Activated T-cell treated with anti-CD3 and anti-CD28 coated beads for 48 hours (primary cell): ENCODE results near the gene LRRC75A.

ENCODE experiments used
- DNase-seq: peaks from one replicate; pipeline ENCODE4 v3.0.0-alpha.2; 2020; ENCODE audit warnings: low read depth

LRRC75A gene

GRCh38 chr17:16493531-16494046 is 1.6 kb upstream of the LRRC75A start:
- no peak for DNase-seq

DNA sequence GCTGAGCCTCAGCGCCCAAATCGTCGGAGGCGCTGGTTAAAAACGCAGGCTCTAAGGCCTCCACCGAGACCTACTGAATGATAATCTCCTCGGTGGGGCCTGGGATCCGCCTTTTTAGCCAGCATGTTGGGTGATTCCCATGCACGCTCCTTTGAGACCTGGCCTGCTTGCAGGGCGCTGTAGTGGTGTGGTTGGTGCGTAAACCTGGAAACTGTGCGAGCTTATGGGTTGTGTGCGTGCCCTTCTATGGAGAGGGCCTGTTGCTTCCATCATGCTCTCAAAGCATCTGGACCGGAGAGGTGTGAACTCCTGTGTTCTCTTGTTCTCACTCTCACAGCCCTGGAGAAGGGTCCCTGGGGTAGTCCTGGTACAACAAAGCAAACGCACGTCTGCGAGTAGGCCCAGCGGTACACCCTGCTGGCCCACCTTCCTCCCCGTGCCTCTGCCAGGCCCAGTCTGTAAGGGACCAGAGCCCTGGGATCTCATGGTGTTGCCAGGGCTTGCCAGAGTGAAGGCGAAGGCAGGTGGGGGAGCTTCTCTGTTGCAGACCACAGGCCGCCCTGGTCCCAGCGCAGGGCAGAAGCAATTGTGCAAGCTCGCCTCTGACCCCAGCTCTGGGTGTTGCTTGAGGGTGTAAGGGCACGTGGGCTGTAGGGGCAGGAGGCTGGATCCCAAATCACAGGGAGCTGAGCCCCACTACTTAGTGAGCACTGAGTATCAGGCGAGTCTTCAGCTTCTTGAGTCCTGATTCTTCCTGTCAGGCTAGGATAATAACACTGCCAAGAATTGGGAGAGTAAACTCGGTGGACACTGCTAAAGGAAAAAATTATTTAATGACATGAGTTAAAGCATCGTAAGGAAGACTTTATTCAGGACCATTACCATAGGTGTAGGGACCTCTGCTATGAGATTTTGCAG is 879 bp upstream of the LRRC75A start:
- no peak for DNase-seq

DNA sequence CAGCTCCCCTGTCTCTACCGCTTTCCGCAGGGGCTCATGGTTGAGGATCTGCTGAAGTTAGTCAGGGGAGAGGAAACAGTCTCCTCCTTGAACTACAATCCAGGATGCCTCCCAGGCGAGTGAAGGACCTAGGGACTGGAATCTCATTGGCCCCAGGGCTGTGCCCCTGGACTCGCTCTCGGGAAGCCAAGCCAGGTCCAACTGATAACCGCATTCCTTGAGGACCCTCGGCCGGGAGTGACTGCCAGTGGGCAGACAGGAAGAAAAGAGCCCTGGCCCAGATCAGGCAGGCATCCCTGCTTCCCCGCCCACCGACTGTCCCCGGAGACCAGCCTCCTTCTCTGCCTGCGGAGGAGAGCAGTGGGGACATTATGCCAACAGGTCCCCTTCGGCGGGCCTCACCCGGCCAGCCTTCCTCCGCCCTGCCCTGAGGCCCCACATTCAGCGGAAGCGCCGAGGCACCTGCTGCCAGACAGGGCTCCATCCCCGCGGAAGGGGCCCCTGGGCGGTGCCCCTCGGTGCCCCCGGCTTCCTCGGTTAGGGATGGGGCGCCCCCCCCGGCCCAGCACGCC is 776 bp downstream of the LRRC75A start:
- peak; percentile 8 for DNase-seq

DNA sequence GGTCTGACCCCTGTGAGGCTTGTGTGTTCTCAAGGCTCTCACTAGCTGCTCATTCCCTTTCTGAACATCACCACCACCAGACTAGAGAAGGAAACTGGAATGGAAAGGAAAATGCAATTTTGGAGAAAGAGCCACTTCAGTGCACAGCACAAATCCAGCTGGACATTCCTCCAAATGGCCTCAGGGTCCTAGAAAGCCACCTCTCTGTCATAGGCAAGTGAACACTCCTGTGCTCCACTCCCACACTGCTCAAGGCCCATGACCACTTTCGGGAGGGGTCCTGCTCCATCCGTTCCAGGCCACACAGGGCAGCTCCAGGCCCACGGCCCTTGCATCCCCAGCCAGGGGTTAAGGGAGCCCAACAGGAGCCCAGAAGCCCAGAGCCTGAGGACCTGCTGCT is 2.6 kb downstream of the LRRC75A start:
- DNase-seq: no peak

DNA sequence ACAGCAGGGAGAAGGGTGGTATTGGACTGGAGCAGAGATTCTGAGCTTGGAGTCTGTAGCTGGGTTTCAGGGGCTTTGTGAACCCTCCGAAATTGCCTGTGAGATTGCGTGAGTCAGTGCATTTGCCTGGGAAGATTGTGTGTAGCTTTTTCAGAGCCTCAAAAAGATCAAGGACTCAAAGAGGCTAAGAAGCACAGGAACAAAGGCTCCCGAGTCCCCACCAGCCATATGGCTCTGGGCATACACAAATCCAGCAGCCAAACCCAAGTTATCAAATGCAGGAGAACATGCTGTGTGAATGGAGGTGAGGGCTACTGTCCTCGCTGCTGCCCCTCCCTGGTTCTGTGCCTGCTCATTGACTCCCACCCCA is 3.0 kb downstream of the LRRC75A start:
- DNase-seq: no peak

DNA sequence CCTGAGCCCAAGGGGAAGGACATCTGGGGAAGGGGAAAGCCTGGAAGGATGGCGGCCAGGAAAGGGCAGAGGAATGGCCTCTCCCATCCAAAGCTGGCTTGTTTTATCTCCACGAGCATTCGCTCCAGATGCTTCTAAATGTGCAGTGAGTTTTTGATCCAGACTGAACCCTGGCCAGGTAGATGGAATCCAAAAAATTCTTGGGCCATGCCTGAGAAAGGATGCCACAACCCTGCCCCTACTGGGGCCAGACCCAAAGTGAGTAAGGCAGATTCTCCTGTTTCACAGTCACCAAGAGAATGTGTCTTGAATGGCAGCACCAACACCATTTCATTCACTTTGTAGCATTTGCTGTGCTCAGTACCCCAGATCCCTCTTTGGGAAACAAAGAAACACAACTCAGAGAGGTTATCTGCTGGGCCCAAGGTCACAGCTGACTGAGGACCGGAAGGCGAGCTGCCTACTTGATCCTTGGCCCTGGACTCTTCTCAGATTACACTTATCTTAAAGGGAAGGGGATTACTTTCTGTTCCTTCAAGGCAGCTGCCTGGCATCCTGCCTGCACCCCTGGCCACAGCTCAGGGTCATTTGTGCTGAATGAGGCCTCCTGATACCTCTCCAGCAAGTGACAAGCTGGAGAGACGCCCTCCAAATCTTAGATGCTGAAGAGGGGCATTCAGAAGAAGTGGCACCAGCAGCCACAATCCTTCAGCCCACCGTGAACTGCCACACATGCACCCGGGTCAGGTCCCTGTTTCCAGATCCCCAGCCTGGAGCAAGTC is 3.6 kb downstream of the LRRC75A start:
- no peak for DNase-seq

- no peak for DNase-seq
Measured at GRCh38 chr17:16486373-16487250, 5.4 kb downstream of the LRRC75A start.

DNA sequence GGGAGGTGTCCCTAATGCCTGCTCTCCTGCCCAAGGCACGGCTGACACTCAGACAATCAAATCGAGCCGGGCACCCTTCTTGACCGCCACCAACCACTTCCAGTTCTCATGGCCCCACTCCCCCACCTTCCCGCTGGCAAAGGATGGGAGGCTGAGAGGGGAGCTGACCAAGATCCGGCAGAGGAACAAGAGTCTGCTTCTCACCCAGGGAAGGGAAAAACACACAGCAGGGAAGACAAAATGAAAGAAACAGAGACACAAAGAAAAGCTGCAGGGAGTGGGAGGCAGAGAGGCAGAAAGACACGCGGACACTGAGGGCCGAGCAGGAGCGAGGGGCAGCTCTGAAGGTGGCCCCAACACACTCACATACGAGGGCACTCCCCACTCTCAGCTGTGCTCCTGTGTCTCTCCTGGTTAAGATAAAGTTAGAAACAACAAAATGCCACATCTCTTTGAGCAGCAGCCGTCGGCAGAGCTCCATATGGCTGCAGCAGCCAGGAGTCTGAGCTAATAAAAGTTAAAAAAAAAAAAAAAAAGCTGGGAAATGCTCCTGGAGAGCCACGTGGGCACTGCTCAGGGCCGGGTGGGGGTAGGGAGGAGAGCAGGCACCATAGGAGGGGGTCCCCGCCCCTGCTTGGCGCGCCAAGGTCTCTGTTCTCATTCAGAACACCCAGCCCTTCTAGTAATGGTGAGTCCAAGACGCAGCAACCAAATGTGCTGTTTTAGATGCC is 7.4 kb downstream of the LRRC75A start:
- no peak for DNase-seq

DNA sequence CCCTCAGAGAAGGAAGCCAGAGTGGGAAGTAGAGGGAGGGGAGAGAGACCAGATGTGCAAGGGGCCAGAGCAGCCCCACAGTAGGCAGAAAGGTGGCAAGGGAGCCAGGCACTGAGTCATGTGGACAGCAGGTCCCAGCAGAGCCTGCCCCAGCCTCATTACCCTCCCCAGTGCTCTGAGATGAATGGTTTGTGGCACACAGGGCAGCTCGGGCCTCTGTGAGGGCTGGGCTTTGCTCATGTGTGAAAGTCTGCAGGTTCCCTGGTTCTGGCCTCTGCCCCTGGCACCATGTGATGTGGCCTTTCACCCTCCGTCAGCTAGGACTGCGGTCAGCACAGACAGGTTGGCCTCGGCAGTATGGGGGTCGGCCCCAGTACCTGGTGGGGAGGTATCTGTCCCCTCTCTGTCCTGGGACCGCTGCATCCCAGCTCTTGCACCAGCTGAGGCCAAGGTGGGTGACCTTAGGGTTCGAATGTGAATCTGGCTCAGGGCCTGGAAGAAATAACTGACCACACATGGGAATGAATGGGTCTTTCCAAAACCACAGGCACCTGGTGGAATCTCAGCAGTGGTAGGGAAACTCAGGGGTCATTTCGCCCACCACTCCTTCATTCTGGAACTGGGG is 8.9 kb downstream of the LRRC75A start:
- no peak for DNase-seq

- no peak for DNase-seq
Measured at GRCh38 chr17:16482253-16482652, 9.7 kb downstream of the LRRC75A start.

DNA sequence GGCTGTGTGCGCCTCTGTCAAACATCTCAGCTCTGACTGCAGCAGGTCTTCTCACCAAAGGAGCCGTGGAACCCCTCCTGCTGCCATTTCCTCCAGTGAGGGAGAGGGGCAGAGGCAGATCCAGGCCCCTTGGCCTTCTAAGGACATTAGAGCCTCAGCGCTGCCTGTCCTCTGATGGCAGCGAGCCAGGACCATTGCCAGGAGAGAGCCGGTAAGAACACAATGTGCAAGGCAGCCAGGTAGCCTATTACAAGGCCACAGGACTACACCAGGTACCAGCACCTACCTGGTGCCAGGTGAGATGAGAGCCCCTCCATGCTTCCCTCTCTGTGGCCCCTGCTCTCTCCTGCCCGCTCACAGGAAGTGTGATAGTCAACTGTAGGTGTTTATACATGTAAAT is 11.0 kb downstream of the LRRC75A start:
- no peak for DNase-seq

DNA sequence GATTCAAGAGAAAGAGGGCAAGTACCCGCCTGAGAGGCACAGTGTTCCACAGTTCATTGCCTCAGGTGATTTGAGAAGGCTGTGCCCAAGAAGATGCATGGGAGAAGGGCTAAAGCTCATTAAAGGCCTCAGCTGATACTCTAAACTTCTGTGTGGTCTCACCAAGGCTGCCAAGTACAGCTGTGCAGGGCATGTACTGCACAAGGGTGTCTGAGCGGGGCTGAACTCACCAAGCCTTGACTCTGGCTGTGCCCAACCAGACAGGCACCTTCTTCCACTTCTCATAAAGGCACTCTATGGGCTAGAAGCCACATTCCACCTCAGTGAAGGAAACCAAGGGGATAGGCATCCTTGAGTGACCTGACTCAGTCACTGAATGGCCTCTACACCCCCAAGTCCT is 12.7 kb downstream of the LRRC75A start:
- no peak for DNase-seq

- DNase-seq: no peak
Measured at GRCh38 chr17:16478649-16479048, 13.3 kb downstream of the LRRC75A start.

GRCh38 chr17:16477666-16478065 is 14.3 kb downstream of the LRRC75A start:
- no peak for DNase-seq

GRCh38 chr17:16477255-16477654 is 14.7 kb downstream of the LRRC75A start:
- no peak for DNase-seq

- DNase-seq: no peak
Measured at GRCh38 chr17:16475179-16475704, 16.8 kb downstream of the LRRC75A start.

DNA sequence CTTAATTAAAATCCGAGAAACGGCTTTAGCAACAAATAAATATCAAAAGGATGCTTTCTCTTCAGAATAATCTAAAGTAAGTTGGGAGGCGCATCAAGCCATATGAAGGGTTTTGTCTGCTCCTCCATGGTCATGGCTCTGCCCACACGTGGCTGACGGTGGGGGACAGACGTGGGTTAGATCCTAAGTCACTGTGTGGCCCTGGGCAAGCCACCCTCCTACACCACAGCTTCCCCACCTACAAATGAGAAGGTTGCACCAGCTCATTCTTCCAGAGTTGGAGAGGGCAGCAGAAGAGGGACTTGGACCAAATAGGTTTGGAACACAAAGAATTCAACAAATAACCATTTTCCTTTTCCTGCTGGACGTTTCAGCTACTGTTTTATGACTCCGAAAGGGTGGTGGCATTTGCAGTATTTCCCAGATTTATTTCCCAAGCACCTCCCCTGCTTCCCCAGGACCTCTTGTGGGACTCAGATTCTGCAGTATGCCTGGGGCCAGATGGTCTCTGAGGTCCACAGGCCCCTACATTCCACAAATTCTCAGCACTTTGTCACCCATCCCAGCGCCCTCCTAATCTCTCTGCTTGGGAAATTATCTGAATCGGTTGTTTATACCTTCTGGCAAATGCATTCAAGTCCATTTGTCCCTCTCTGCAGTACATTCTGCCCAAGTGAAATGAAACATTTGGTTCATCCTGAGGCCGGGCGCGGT is 17.8 kb downstream of the LRRC75A start:
- DNase-seq: no peak

DNA sequence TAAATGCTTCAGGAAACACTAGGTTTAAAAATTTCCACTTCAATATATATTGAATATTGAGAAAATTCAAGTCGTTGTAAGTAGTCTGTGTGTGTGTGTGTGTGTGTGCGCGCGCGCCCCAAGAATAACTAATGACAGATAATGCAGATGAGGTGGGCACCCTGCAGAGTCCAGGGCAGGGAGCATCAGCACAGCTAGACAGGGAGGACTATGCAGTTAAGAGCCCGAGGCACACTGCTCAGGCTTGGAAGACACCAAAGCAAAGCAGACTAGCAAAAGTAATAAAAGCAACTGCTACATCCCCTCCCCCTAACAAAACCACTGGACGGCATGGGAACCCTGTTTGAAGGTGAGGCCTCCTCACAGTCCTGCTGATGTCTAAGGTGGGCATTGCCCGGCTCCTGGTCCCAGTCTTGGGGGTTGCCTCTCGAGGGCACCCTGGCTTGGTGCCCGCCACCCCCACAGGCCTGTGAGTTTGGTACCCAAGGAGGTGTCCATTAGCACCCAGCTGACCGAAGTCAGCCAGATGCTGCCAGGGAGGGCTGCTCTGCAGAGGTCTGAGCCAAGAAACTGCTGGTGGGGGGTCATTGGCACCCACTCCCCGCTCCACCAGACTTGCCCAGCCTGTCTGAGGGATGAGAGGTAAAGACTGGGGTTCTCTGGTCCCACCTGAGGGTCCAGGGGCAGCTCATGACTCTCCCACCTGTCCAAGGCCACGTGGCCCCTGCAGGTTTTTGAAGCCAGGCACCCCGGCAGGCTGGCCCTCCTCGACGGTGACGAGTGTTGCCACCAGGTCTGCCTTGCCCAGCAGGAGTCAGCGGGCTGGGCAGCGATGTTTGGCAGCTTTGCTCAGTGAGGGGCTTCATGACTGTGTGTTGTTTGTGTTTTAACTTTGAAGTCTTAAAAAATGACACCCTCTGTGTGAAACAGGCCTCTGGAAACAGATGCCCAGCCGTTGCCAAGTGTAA is 18.7 kb downstream of the LRRC75A start:
- no peak for DNase-seq
